B cell (primary cell): ENCODE measurements around the gene FAM168B. TPM values are rescaled to one million over a fixed set of nuclear protein-coding genes. Genes with fewer than 3 reads are reported as not detected.

Experiments
- ATAC-seq: fragments of 200-7000 bp; cut with Tn5 transposase; one replicate; pipeline ENCODE4 v1.10.0; 2021; ENCODE audit warnings: low read depth, mild to moderate bottlenecking, moderate number of reproducible peaks, moderate library complexity
- CTCF ChIA-PET: fragments of 350-600 bp; sonication (Branson Sonifier 250); formaldehyde crosslinking; loops from one replicate; lab custom pipeline; 2021; ENCODE audit warnings: antibody characterized with exemption, inconsistent platforms; lab: Charles Lee
- POLR2A ChIA-PET: fragments of 350-600 bp; sonication (Branson Sonifier 250); formaldehyde crosslinking; loops from one replicate; lab custom pipeline; 2021; ENCODE audit warnings: antibody characterized with exemption; lab: Charles Lee
- DNase-seq: peaks from one replicate; pipeline ENCODE4 v3.0.0; 2013
- H2AFZ ChIP-seq: 2 replicates; pipeline ENCODE4 v1.6.1; 2012; ENCODE audit warnings: mild to moderate bottlenecking, low read depth, low read length; ENCODE audit not compliant: insufficient read depth, poor library complexity, severe bottlenecking
- H3K27ac ChIP-seq, 2 donors: 1 replicate in 1 of 2; 2 replicates in 1 of 2; pipeline ENCODE4 v1.5.1; 2012 to 2013; ENCODE audit warnings: low read length in 2 of 2, mild to moderate bottlenecking in 2 of 2, moderate library complexity in 1 of 2
- H3K27me3 ChIP-seq, 4 experiments: fragments of 200-600 bp in 1 of 4; sonication (generic) in 1 of 4; replicated peaks in 1 of 4; 1 replicate in 2 of 4; 2 replicates in 2 of 4; pipeline versions ENCODE4 v1.6.1 to v1.7.0; 2013 to 2016; ENCODE audit warnings: low read length in 3 of 4, mild to moderate bottlenecking in 2 of 4, mixed read lengths in 1 of 4, moderate library complexity in 1 of 4; ENCODE audit not compliant: insufficient read depth in 4 of 4, control insufficient read depth in 3 of 4; ENCODE audit errors: control extremely low read depth in 1 of 4
- H3K36me3 ChIP-seq, 2 experiments: replicated peaks in 1 of 2; 1 replicate in 1 of 2; 2 replicates in 1 of 2; pipeline versions ENCODE4 v1.6.1 to v1.7.1; 2013; ENCODE audit warnings: low read length in 1 of 2; ENCODE audit not compliant: insufficient read depth in 2 of 2, control insufficient read depth in 1 of 2; ENCODE audit errors: control extremely low read depth in 1 of 2, extremely low read depth in 1 of 2
- H3K4me1 ChIP-seq, 2 donors: fragments of 200-600 bp in 1 of 2; sonication (generic) in 1 of 2; 1 replicate in 1 of 2; 2 replicates in 1 of 2; pipeline versions ENCODE4 v1.5.1 to v1.6.1; 2013 to 2017; ENCODE audit warnings: low read length in 2 of 2; ENCODE audit not compliant: control insufficient read depth in 2 of 2, insufficient read depth in 2 of 2
- H3K4me2 ChIP-seq: replicated peaks from 2 replicates; pipeline ENCODE3; 2012; ENCODE audit warnings: mild to moderate bottlenecking, low read depth, low read length; ENCODE audit not compliant: poor library complexity, severe bottlenecking
- H3K4me3 ChIP-seq, 5 experiments: fragments of 200-600 bp in 1 of 5; sonication (generic) in 1 of 5; 1 replicate in 3 of 5; 2 replicates in 2 of 5; pipeline versions ENCODE4 v1.5.1 to v1.7.0; 2011 to 2016; ENCODE audit warnings: low read length in 4 of 5, mild to moderate bottlenecking in 4 of 5, low read depth in 2 of 5, control low read depth in 1 of 5, moderate library complexity in 1 of 5; ENCODE audit not compliant: insufficient read depth in 1 of 5; ENCODE audit errors: control extremely low read depth in 1 of 5, extremely low read depth in 1 of 5
- H3K79me2 ChIP-seq: fragments of 200-600 bp; sonication (generic); one replicate; pipeline ENCODE4 v1.6.0; 2016; ENCODE audit warnings: low read length; ENCODE audit not compliant: control insufficient read depth, insufficient read depth
- H3K9ac ChIP-seq: fragments of 200-600 bp; sonication (generic); 2 replicates; pipeline ENCODE4 v1.6.1; 2017; ENCODE audit warnings: mild to moderate bottlenecking, low read length, moderate library complexity
- H3K9me3 ChIP-seq, 3 donors: one replicate each; pipeline versions ENCODE4 v1.6.1 to v1.7.1; 2013; ENCODE audit warnings: low read length in 2 of 3; ENCODE audit not compliant: control insufficient read depth in 2 of 3, insufficient read depth in 1 of 3; ENCODE audit errors: control extremely low read depth in 1 of 3
- H4K20me1 ChIP-seq: 2 replicates; pipeline ENCODE4 v1.6.0; 2012; ENCODE audit warnings: mild to moderate bottlenecking, low read length; ENCODE audit not compliant: insufficient read depth, control insufficient read depth, poor library complexity, severe bottlenecking
- H3K27ac Mint-ChIP-seq: one replicate; pipeline ENCODE4 v1.8.0; 2021; ENCODE audit warnings: mixed read lengths
- H3K27me3 Mint-ChIP-seq: one replicate; pipeline ENCODE4 v1.8.0; 2021; ENCODE audit warnings: mixed read lengths
- H3K4me1 Mint-ChIP-seq: one replicate; pipeline ENCODE4 v1.8.0; 2021; ENCODE audit warnings: mixed read lengths
- H3K4me3 Mint-ChIP-seq: one replicate; pipeline ENCODE4 v1.8.0; 2021; ENCODE audit warnings: mixed read lengths
- H3K9me3 Mint-ChIP-seq: one replicate; pipeline ENCODE4 v1.8.0; 2022; ENCODE audit warnings: mixed read lengths; ENCODE audit not compliant: insufficient read depth
- CTCF ChIP-seq: fragments of 200-600 bp; IDR thresholded peaks from one replicate; pipeline ENCODE4 v1.8.0; 2022; ENCODE audit warnings: antibody characterized with exemption, mild to moderate bottlenecking
- EZH2 ChIP-seq: IDR thresholded peaks from 2 replicates; pipeline ENCODE4 v1.6.1; 2012; ENCODE audit warnings: borderline replicate concordance, low read depth, mild to moderate bottlenecking, moderate library complexity, low read length; ENCODE audit not compliant: insufficient read depth, poor library complexity, severe bottlenecking
- WGBS: methylation state at CpG from one replicate; pipeline ENCODE4 v1.1.5; 2013; ENCODE audit warnings: missing lambda C conversion rate; ENCODE audit not compliant: insufficient coverage; 5-methylcytosine and 5-hydroxymethylcytosine counted together
- intact Hi-C: fragments of 100-400 bp; cut with micrococcal nuclease; formaldehyde crosslinking; loops from one replicate; pipeline ENCODE4 v1.10.0; 2022
- polyA plus RNA-seq: library from polyadenylated mRNA; depleted of rRNA; stranded (reverse); fragments of >200 nt; gene quantifications from 2 replicates; pipeline ENCODE4 v1.2.3, GENCODE V29; 2012
- total RNA-seq, 2 donors: library from RNA; stranded (reverse); fragments of 120-200 nt in 1 of 2; gene quantifications; 1 replicate in 1 of 2; 2 replicates in 1 of 2; pipeline versions ENCODE4 v1.2.3 to v1.2.4, GENCODE V29; 2013 to 2022

Gene FAM168B
- total and polyA plus RNA-seq, 2 donors (not counting 1 experiment from before 2014, with no cell fraction given), result 38.6 to 70.5 TPM

GRCh38 chr2:131094463-131095281 lies 1.4 kb upstream of the FAM168B start:
- CTCF ChIA-PET, result interaction anchor here (0.6 to 3.7 kb wide), 3 partner anchors 8 to 58 kb away, joined by 4 to 26 read pairs (median 6); partner anchors contain the start of gene PLEKHB2
- peak overlapping the region; percentile 97 for H3K9ac ChIP-seq
- DNase-seq (no peak), ATAC-seq (no peak)
- no peaks in the 10 kb centered on the region for H3K9me3 ChIP-seq
- H3K4me3 ChIP-seq, result no peak overlapping the region
- no peaks in the 10 kb centered on the region for H3K9me3 Mint-ChIP-seq
- H3K79me2 ChIP-seq, result peaks cover 40% of the 10 kb centered on the region
- peaks cover 16% of the 10 kb centered on the region for H3K4me1 Mint-ChIP-seq
- WGBS, result 92% methylated on average over 15 of the region's 22 CpGs
- no peaks in the 10 kb centered on the region for H3K27me3 Mint-ChIP-seq
- intact Hi-C loops, result loop anchor here (5.0 kb wide), 2 partner anchors 398 to 588 kb away; partner anchors contain the start of gene MZT2A
- no peak overlapping the region for H3K27ac ChIP-seq
- no peaks in the 10 kb centered on the region for H3K27me3 ChIP-seq
- H3K27ac Mint-ChIP-seq, result peak overlapping the region; percentile 93
- no peaks in the 10 kb centered on the region for H3K36me3 ChIP-seq
- peaks cover 7 to 16% of the 10 kb centered on the region in 2 donors for H3K4me1 ChIP-seq
- H3K4me2 ChIP-seq, result peak overlapping the region; percentile 91
- POLR2A ChIA-PET, result interaction anchor here (0.6 to 3.3 kb wide), 2 partner anchors 10 to 17 kb away, joined by 5 to 37 read pairs; partner anchors contain the start of gene PLEKHB2
- H3K4me3 Mint-ChIP-seq, result peak overlapping the region; percentile 94
- TF ChIP-seq EZH2 (no peak), CTCF (no peak)
- H2AFZ ChIP-seq, result peak overlapping the region; percentile 95
- peaks cover 16% of the 10 kb centered on the region for H4K20me1 ChIP-seq
